ENCODE results near the gene TNFAIP8.

Gene TNFAIP8

GRCh38 chr5:119389288-119390030 lies 33.6 kb downstream of the TNFAIP8 start:
- no peak for DNase-seq (ENCODE audit: low read depth in 2 of 3, low spot score in 1 of 3)

- DNase-seq (ENCODE audit: low read depth in 2 of 3, low spot score in 1 of 3) = no peak
Measured at GRCh38 chr5:119390404-119390803, 34.6 kb downstream of the TNFAIP8 start.

- DNase-seq (ENCODE audit: low read depth in 2 of 3, low spot score in 1 of 3) = no peak
Measured at GRCh38 chr5:119393201-119393691, 37.4 kb downstream of the TNFAIP8 start.

- DNase-seq (ENCODE audit: low read depth in 2 of 3, low spot score in 1 of 3) = no peak
Measured at GRCh38 chr5:119393746-119394145, 37.9 kb downstream of the TNFAIP8 start.

- no peak for DNase-seq (ENCODE audit: low read depth in 2 of 3, low spot score in 1 of 3)
Measured at GRCh38 chr5:119395080-119395836, 39.4 kb downstream of the TNFAIP8 start.

- no peak for DNase-seq (ENCODE audit: low read depth in 2 of 3, low spot score in 1 of 3)
Measured at GRCh38 chr5:119396030-119396664, 40.3 kb downstream of the TNFAIP8 start.

GRCh38 chr5:119397518-119398380 lies 41.9 kb downstream of the TNFAIP8 start:
- DNase-seq (ENCODE audit: low read depth in 2 of 3, low spot score in 1 of 3) = no peak

GRCh38 chr5:119398727-119399466 lies 43.1 kb downstream of the TNFAIP8 start:
- no peak for DNase-seq (ENCODE audit: low read depth in 2 of 3, low spot score in 1 of 3)

GRCh38 chr5:119400245-119400644 lies 44.4 kb downstream of the TNFAIP8 start:
- DNase-seq (ENCODE audit: low read depth in 2 of 3, low spot score in 1 of 3) = no peak

GRCh38 chr5:119402081-119402480 lies 46.3 kb downstream of the TNFAIP8 start:
- DNase-seq (ENCODE audit: low read depth in 2 of 3, low spot score in 1 of 3) = no peak

- DNase-seq (ENCODE audit: low read depth in 2 of 3, low spot score in 1 of 3) = no peak
Measured at GRCh38 chr5:119402555-119402954, 46.7 kb downstream of the TNFAIP8 start.

GRCh38 chr5:119404033-119404432 lies 48.2 kb downstream of the TNFAIP8 start:
- DNase-seq (ENCODE audit: low read depth in 2 of 3, low spot score in 1 of 3) = no peak

GRCh38 chr5:119405419-119405818 lies 49.6 kb downstream of the TNFAIP8 start:
- no peak for DNase-seq (ENCODE audit: low read depth in 2 of 3, low spot score in 1 of 3)

GRCh38 chr5:119406551-119407110 lies 50.8 kb downstream of the TNFAIP8 start:
- no peak for DNase-seq (ENCODE audit: low read depth in 2 of 3, low spot score in 1 of 3)

GRCh38 chr5:119409235-119409815 lies 53.5 kb downstream of the TNFAIP8 start:
- no peak for DNase-seq (ENCODE audit: low read depth in 2 of 3, low spot score in 1 of 3)

- no peak for DNase-seq (ENCODE audit: low read depth in 2 of 3, low spot score in 1 of 3)
Measured at GRCh38 chr5:119410448-119411159, 54.8 kb downstream of the TNFAIP8 start.

- peak in 1 of 3 donors; percentile 55 for DNase-seq (ENCODE audit: low read depth in 2 of 3, low spot score in 1 of 3)
Measured at GRCh38 chr5:119411361-119412278, 55.8 kb downstream of the TNFAIP8 start.

All from stimulated activated CD4-positive, alpha-beta T cell treated with anti-CD3 and anti-CD28 coated beads, Interleukin-12 subunit alpha, Interleukin-12 subunit beta, amount 100 ng/mL, for 48 hours (primary cell).